GM21825 (cell line): ENCODE measurements around the gene HCST.
"Not testable (repeated sequence)": the region's sequence is repeated elsewhere in the genome, so short reads cannot be mapped to it uniquely, and the experiment has no call there.

Experiments used
- ATAC-seq: cut with Tn5 transposase; IDR thresholded peaks from one replicate; pipeline ENCODE4 v1.9.1; 2021; ENCODE audit warnings: mild to moderate bottlenecking, moderate library complexity; ENCODE audit not compliant: unreplicated experiment

The HCST gene

GRCh38 chr19:35879068-35879467, 23.3 kb upstream of the HCST start:
- ATAC-seq = no peak

DNA sequence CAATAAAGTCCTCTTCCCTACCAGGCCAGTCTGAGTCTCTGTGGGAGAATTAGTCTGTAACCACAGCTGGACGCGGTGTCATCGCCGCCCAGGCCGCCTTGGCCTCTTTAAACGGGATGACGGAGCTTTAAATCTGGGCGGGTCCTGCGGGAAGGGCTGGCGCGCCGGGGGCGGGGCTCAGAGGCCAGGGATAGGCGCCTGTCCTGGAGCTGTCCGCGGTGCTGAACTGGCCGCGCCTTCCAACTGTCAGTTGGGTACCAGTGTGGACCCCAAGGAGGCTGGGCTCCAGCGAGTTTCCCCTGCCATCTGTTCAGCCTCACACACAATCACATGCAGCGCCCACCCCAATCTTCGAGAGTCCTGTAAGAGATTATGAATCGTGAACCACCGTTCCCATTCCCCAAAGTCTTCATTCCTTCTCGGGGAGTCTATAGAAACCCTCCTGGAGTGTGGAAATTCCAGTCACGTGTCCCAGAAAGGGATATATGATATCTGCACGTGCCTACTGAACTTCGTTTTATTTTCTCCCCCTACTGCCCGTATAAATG, 22.5 kb upstream of the HCST start:
- no peak for ATAC-seq

GRCh38 chr19:35882114-35882832, 20.1 kb upstream of the HCST start:
- ATAC-seq = no peak

GRCh38 chr19:35883882-35884281, 18.4 kb upstream of the HCST start:
- ATAC-seq = no peak

DNA sequence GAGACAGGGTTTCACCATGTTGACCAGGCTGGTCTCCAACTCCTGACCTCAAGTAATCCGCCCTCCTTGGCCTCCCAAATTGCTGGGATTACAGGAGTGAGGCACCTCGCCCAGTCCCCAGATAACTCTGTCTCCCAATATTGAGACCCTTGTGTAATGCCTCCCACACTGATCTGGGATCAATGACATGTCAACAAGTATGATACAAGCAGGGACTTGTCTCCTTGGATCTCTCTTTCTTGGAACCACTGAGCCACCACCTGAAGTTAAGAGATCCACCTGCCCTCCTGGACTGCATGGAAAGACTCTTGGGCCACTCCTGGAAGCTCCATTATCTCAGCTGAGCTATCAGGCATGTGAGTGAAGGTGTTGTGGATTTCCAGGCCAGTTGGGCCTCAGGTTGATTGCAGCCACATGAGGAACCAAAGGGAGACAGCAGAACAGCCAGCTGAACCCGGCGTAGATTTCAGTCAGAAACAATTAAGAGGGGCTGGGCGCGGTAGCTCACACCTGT, 17.0 kb upstream of the HCST start:
- no peak for ATAC-seq

GRCh38 chr19:35885904-35886303, 16.4 kb upstream of the HCST start:
- no peak for ATAC-seq

- no peak for ATAC-seq
Measured at GRCh38 chr19:35887197-35887596, 15.1 kb upstream of the HCST start.

DNA sequence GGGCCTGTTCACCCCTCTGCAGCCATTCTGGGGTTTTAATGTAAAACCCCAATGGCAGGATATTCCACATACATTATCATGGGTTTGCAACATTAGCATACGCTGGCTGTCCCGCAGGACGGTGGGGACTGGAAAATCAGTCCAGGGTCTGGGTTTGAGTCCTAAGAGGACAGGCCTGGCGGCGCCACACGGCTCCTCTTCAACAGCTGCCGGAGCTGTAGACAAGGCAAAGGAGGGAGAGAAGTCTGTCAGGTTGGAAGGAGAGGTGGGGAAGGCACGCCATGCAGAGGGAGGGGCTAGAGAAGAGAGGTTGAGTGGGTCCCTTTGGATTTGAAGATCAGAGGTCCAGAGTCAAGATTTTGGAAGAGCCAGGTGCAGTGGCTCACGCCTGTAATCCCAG, 13.9 kb upstream of the HCST start:
- no peak for ATAC-seq

- ATAC-seq = no peak
Measured at GRCh38 chr19:35889370-35890112, 12.8 kb upstream of the HCST start.

GRCh38 chr19:35890113-35890650, 12.1 kb upstream of the HCST start:
- ATAC-seq = no peak

- ATAC-seq = not testable (repeated sequence)
Measured at GRCh38 chr19:35891819-35892218, 10.5 kb upstream of the HCST start.

DNA sequence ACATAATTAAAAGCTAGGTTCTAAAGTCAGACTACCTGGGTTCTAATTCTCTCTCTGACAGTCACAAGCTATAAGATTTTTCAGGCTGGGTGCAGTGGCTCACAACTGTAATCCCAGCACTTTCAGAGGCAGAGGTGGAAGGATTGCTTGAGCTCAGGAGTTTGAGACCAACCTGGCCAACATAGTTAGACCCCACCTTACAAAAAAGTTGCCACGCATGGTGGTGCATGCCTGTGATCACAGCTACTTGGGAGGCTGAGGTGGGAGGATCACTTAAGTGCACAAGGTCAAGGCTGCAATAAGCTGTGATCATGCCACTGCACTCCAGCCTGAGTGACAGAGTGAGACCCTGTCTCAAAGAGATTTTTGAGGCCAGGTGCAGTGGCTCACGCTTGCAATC, 8.0 kb upstream of the HCST start:
- no peak for ATAC-seq

- ATAC-seq = no peak
Measured at GRCh38 chr19:35895911-35896642, 6.3 kb upstream of the HCST start.

- no peak for ATAC-seq
Measured at GRCh38 chr19:35896643-35897040, 5.7 kb upstream of the HCST start.

DNA sequence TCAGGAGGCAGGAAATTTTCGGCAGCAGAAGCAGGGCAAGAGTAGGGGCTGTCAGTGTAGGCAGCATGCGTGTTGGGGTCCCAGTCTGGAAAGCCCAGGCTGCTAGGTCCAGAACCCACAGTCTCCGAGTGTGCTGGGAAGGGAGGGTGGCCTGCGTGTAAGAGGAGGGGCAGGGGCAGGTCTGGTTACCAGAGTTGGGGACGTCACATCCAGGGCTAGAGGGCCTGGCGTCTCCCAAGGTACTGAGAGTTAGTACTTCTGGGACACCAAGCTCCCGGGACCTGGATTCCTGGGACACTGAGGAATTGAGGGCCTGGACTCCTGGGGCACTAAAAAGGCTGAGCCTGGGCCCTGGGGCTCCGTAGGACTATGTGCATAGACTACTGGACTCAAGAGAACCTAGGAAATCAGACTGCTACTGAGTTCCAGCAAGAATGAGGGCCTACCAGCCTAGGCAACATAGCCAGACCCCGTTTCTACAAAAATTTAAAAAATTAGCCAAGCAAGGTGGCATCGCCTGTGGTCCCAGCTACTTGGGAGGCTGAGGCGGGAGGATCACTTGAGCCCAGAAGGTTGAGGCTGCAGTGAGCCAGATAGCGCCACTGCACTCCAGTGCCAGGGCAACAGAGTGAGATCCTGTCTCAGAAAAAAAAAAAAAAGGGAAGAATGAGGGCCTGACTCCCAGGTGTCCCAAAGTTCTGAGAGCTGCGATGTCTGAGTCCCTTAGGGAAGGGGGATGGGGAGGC, 4.5 kb upstream of the HCST start:
- ATAC-seq = no peak

DNA sequence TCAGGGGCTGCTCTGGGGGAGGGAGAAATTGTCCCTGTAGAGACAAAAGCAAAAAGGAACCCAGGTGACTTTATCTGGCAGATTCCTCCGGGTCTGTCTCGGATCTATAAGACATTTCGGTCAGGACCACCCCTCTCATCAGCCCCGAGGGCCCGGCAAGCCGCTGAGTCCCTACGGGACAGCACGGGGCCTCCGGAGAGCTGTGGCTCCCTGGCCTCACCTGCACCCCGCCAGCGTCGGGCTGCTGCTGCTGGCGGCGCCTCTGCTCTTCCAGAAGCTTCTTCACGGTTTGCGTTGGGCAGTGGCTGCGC, 3.9 kb upstream of the HCST start:
- ATAC-seq = no peak

- peak; percentile 36 for ATAC-seq
Measured at GRCh38 chr19:35899547-35900214, 2.6 kb upstream of the HCST start.

DNA sequence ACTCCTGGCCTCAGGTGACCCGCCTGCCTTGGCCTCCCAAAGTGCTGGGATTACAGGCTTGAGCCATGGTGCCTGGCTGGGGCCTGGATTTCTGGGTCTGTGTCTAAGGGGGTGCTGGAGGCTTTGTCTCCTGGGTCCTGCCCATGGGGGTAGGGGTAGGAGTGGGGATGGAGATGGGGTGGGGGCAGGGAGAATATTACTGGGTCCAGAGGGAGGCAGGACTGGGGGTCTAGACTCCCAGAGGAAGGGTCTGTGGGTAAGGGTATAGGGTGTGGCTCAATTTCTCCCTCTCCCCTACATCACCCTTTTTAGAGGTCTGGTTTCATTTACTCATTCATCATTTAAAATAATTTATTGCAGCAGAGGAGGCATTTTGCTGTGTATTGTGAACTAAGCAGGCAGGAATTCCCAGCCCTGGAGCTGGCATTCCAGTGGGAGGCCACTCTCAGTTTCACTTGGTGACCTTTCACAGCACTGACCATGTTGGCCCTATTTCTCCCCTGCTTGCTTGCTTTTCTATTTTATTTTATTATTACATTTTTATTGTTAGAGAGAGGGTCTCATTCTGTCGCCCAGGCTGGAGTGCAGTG, 1.2 kb upstream of the HCST start:
- no peak for ATAC-seq

GRCh38 chr19:35902870-35903475, 644 bp downstream of the HCST start:
- ATAC-seq = no peak
